Fibroblast of the aortic adventitia (primary cell): ENCODE measurements around the gene CFL1. TPM values are rescaled to one million over a fixed set of nuclear protein-coding genes. Genes with fewer than 3 reads are reported as not detected.
A peak's percentile ranks its signal among the peaks of the same experiment; 100 is the strongest.

Experiments
- DNase-seq: peaks from one replicate; pipeline ENCODE4 v3.0.0-alpha.2; 2010; ENCODE audit warnings: low read depth
- H3K4me3 ChIP-seq: 2 replicates; pipeline ENCODE4 v1.5.1; 2011; ENCODE audit warnings: low read depth, mild to moderate bottlenecking, control low read depth, low read length, moderate library complexity
- total RNA-seq: library from RNA; depleted of rRNA; stranded (reverse); fragments of >200 nt; gene quantifications from 2 replicates; pipeline ENCODE4 v1.2.3, GENCODE V29; 2012; ENCODE audit warnings: low replicate concordance
- TF ChIP-seq, protein P1 (sequence below): IDR thresholded peaks from 2 replicates; pipeline ENCODE4 v1.5.1; 2011; ENCODE audit warnings: mild to moderate bottlenecking, low read length, control low read depth, inconsistent platforms; ENCODE audit not compliant: insufficient read depth

Gene CFL1
- total RNA-seq = 673 and 713 TPM in 2 replicates

- TF ChIP-seq, protein P1, sequence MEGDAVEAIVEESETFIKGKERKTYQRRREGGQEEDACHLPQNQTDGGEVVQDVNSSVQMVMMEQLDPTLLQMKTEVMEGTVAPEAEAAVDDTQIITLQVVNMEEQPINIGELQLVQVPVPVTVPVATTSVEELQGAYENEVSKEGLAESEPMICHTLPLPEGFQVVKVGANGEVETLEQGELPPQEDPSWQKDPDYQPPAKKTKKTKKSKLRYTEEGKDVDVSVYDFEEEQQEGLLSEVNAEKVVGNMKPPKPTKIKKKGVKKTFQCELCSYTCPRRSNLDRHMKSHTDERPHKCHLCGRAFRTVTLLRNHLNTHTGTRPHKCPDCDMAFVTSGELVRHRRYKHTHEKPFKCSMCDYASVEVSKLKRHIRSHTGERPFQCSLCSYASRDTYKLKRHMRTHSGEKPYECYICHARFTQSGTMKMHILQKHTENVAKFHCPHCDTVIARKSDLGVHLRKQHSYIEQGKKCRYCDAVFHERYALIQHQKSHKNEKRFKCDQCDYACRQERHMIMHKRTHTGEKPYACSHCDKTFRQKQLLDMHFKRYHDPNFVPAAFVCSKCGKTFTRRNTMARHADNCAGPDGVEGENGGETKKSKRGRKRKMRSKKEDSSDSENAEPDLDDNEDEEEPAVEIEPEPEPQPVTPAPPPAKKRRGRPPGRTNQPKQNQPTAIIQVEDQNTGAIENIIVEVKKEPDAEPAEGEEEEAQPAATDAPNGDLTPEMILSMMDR = no peak
- peak within 1 kb of the TSS; percentile 95 for H3K4me3 ChIP-seq
- DNase-seq = peak; percentile 96
Measured at GRCh38 chr11:65857853-65858680, at the start of gene CFL1. CFL1 (minus strand) TSS chr11:65858180; CDS start chr11:65858099, 81 bp downstream.

GRCh38 chr11:65906602-65907001, 48.6 kb upstream of the CFL1 start:
- TF ChIP-seq, protein P1 = no peak
- DNase-seq = no peak
- no peak overlapping the region for H3K4me3 ChIP-seq

GRCh38 chr11:65903715-65904114, 45.7 kb upstream of the CFL1 start:
- DNase-seq = no peak
- TF ChIP-seq, protein P1 = no peak
- no peak overlapping the region for H3K4me3 ChIP-seq

DNA sequence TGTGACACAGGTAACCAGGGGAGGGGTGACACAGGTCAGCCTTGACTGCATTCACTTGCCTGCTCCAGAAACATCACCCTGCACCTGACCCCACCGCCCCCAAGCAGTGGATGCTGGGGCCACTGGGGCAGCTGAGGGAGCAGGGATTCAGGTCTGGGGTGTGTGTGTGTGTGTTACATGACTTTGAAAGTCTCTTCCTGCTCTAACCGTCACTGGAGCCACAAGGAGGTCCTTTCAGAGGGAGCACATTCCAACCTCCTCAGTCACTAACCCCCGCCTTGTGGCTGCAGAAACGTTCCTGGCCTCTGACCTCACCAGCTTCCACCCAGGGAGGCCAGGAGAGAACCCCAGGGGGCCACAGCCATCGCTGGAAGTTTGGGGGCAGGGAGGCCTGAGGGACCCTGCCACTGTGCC, 45.1 kb upstream of the CFL1 start:
- DNase-seq = peak; percentile 69
- TF ChIP-seq, protein P1 = no peak
- H3K4me3 ChIP-seq = no peak overlapping the region

DNA sequence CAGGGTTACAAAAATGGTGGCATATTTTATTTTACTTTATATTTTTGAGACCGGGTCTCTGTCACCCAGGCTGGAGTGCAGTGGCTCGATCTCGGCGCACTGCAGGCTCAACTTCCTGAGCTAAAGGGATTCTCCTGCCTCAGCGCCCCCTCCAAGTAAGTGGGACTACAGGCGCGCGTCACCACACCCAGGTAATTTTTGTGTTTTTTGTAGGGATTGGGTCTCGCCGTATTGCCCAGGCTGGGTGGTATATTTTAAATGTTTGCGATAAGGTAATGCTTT, 42.9 kb upstream of the CFL1 start:
- H3K4me3 ChIP-seq = no peak overlapping the region
- no peak for DNase-seq
- TF ChIP-seq, protein P1 = no peak

GRCh38 chr11:65900125-65900898, 42.3 kb upstream of the CFL1 start, which contains the start of gene FOSL1:
FOSL1 (minus strand) TSS chr11:65900388; CDS start chr11:65900339, 49 bp downstream.
- peak; percentile 93 for DNase-seq
- TF ChIP-seq, protein P1 = no peak
- H3K4me3 ChIP-seq = peak within 1 kb of the TSS; percentile 87
